Mucosa of descending colon (tissue), 3 donors: ENCODE data around the gene IL34. TPM values are rescaled to one million over a fixed set of nuclear protein-coding genes. Genes with fewer than 3 reads are reported as not detected.

Experiments
- ATAC-seq: fragments of 200-7000 bp; cut with Tn5 transposase; one replicate; pipeline ENCODE4 v1.9.1; 2020; ENCODE audit warnings: mild to moderate bottlenecking, moderate library complexity
- DNase-seq, 3 donors: peaks; one replicate each; pipeline ENCODE4 v3.0.0-alpha.2; 2020
- H3K36me3 ChIP-seq: fragments of 200-600 bp; one replicate; pipeline ENCODE4 v1.8.0; 2021; ENCODE audit warnings: low read depth, mild to moderate bottlenecking
- H3K4me1 ChIP-seq: fragments of 200-600 bp; one replicate; pipeline ENCODE4 v1.8.0; 2021; ENCODE audit warnings: low read depth, mild to moderate bottlenecking
- H3K4me3 ChIP-seq: fragments of 200-600 bp; one replicate; pipeline ENCODE4 v1.8.0; 2021; ENCODE audit warnings: mild to moderate bottlenecking
- H3K9me3 ChIP-seq: fragments of 200-600 bp; one replicate; pipeline ENCODE4 v1.8.0; 2021; ENCODE audit warnings: mild to moderate bottlenecking
- intact Hi-C, 2 donors: fragments of 100-400 bp; cut with DNase I in 1 of 2; cut with micrococcal nuclease in 1 of 2; formaldehyde crosslinking; loops; one replicate each; pipeline versions ENCODE4 v1.11.0 to v1.11.1; 2022; cut with DNase I, micrococcal nuclease
- total RNA-seq, 3 donors: library from RNA; stranded (reverse); fragmentation: NEBNext Ultra II Directional in 2 of 3; extraction: Animal tissue kit (Norgen Biotek cat#: 25700) in 2 of 3; gene quantifications; one replicate each; pipeline versions ENCODE4 v1.2.1 to v1.2.4, GENCODE V29; 2021 to 2023
- TF ChIP-seq, protein P1 (sequence below): fragments of 200-600 bp; IDR thresholded peaks from one replicate; pipeline ENCODE4 v1.8.0; 2022; ENCODE audit warnings: antibody characterized with exemption, mild to moderate bottlenecking
- donor health status: DM: no; HTN: no; CAD: no; lungs with moderate emphysema.
- donor health status: DM: no; HTN: no; CAD: no.
- donor health status: DM: no; HTN: yes; CAD: no.

The IL34 gene
- total RNA-seq, 3 donors from 2014 or later = 1.2 to 2.2 (median 1.8) TPM

DNA sequence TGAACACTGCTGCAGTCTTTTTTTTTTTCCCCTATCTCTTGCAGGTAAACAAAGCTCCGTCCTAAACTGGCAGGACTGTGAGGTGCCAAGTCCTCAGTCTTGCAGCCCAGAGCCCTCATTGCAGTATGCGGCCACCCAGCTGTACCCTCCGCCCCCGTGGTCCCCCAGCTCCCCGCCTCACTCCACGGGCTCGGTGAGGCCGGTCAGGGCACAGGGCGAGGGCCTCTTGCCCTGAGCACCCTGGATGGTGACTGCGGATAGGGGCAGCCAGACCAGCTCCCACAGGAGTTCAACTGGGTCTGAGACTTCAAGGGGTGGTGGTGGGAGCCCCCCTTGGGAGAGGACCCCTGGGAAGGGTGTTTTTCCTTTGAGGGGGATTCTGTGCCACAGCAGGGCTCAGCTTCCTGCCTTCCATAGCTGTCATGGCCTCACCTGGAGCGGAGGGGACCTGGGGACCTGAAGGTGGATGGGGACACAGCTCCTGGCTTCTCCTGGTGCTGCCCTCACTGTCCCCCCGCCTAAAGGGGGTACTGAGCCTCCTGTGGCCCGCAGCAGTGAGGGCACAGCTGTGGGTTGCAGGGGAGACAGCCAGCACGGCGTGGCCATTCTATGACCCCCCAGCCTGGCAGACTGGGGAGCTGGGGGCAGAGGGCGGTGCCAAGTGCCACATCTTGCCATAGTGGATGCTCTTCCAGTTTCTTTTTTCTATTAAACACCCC, 13.8 kb downstream of the IL34 start:
- no peak for DNase-seq
- TF ChIP-seq, protein P1, sequence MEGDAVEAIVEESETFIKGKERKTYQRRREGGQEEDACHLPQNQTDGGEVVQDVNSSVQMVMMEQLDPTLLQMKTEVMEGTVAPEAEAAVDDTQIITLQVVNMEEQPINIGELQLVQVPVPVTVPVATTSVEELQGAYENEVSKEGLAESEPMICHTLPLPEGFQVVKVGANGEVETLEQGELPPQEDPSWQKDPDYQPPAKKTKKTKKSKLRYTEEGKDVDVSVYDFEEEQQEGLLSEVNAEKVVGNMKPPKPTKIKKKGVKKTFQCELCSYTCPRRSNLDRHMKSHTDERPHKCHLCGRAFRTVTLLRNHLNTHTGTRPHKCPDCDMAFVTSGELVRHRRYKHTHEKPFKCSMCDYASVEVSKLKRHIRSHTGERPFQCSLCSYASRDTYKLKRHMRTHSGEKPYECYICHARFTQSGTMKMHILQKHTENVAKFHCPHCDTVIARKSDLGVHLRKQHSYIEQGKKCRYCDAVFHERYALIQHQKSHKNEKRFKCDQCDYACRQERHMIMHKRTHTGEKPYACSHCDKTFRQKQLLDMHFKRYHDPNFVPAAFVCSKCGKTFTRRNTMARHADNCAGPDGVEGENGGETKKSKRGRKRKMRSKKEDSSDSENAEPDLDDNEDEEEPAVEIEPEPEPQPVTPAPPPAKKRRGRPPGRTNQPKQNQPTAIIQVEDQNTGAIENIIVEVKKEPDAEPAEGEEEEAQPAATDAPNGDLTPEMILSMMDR = no peak
- Histone ChIP-seq H3K36me3 (no peaks in the 10 kb centered on the region), H3K4me1 (no peaks in the 10 kb centered on the region), H3K9me3 (no peaks in the 10 kb centered on the region), H3K4me3 (no peak overlapping the region)
- intact Hi-C loops = loop anchor here in 1 of 2 donors (10.0 kb wide), 1 partner anchor 85 kb away; no protein-coding TSS in a partner anchor
- ATAC-seq = no peak

DNA sequence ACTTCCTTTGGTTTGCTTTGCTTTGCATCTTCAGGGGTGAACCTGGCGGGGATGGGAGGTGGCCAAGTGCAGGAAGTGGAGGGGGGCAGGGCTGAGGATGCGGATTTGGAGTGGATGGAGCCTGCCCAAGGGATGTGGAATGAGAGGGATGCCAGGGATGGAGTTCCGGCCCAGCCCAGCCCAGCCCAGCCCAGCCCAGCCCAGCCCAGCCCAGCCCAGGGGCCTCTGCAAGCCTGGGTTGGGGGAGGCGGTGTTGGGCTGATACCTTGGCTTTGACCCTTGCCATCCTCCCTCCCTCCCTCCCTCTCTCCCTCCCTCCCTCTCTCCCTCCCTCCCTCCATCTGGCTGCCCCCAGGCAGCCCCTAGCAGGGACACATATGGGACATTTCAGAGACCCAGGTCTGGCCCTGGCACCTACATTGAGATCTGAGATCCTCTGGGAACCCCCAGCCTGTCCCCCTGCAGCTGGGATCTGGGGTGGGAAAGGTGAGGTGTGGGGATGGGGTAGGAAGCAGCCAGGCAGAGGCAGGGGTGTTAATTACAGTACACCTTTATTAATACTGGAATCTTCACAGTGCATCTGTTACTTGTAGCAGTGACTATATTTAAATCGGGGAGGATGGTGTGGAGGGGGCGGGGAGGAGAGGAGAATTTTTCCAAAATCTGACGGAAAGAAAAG, 14.5 kb downstream of the IL34 start:
- Histone ChIP-seq H3K4me1 (no peaks in the 10 kb centered on the region), H3K9me3 (no peaks in the 10 kb centered on the region), H3K4me3 (no peak overlapping the region), H3K36me3 (no peaks in the 10 kb centered on the region)
- intact Hi-C loops = no loop called here
- TF ChIP-seq, protein P1 = no peak
- DNase-seq (no peak), ATAC-seq (no peak)

DNA sequence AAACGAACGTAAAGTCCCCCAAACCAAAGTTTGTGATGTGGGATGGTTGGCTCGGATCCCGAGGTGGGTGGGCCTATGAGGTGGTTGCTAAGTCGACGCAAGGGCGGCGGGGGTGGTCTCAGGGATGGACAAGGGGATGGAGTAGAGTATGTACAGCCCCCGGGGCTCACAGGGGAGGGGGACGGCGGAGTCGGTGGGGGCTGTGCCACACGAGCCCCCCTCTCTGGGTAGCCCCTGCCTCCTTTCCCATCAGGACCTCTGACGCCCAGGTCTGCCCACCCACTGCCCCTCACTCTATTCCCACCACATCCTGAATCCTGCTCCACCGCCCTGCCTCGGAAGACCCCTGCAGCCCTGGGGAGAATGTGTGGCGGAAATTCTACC, 15.2 kb downstream of the IL34 start:
- DNase-seq (no peak), ATAC-seq (no peak)
- intact Hi-C loops = no loop called here
- H3K4me3 ChIP-seq = no peak overlapping the region
- H3K4me1 ChIP-seq = no peaks in the 10 kb centered on the region
- H3K9me3 ChIP-seq = no peaks in the 10 kb centered on the region
- TF ChIP-seq, protein P1 = no peak
- H3K36me3 ChIP-seq = no peaks in the 10 kb centered on the region

GRCh38 chr16:70661918-70662641, 15.7 kb downstream of the IL34 start:
- Histone ChIP-seq H3K36me3 (no peaks in the 10 kb centered on the region), H3K4me3 (no peak overlapping the region), H3K4me1 (no peaks in the 10 kb centered on the region), H3K9me3 (no peaks in the 10 kb centered on the region)
- TF ChIP-seq, protein P1 = no peak
- DNase-seq (peak in 1 of 3 donors; percentile 46), ATAC-seq (no peak)
- intact Hi-C loops = no loop called here

GRCh38 chr16:70662991-70663523, 16.7 kb downstream of the IL34 start:
- TF ChIP-seq, protein P1 = no peak
- no peak for ATAC-seq
- DNase-seq = no peak
- H3K4me1 ChIP-seq = no peaks in the 10 kb centered on the region
- no peaks in the 10 kb centered on the region for H3K9me3 ChIP-seq
- H3K4me3 ChIP-seq = no peak overlapping the region
- H3K36me3 ChIP-seq = no peaks in the 10 kb centered on the region
- intact Hi-C loops = no loop called here
